A549 (cell line): Measurements from ENCODE around the gene GRID2.
"Not testable (repeated sequence)": the region's sequence is repeated elsewhere in the genome, so short reads cannot be mapped to it uniquely, and the experiment has no call there.

Experiments
- FOSL2 ChIP-seq, 2 experiments: fragments of 450-650 bp in 1 of 2; fragments of >200 bp in 1 of 2; sonication (Bioruptor Twin) in 1 of 2; formaldehyde crosslinking; IDR thresholded peaks; 2 replicates each; pipeline versions ENCODE4 v1.5.0 to v1.6.1; 2016 to 2020; ENCODE audit warnings: mild to moderate bottlenecking in 1 of 2, moderate library complexity in 1 of 2
- KDM5A ChIP-seq: fragments of 200-600 bp; sonication (generic); IDR thresholded peaks from 2 replicates; pipeline ENCODE4 v1.6.1; 2016; ENCODE audit warnings: antibody characterized with exemption, mild to moderate bottlenecking
- POLR2A ChIP-seq: IDR thresholded peaks from 2 replicates; pipeline ENCODE4 v1.6.1; 2012; ENCODE audit warnings: mild to moderate bottlenecking, low read length
- RFX5 ChIP-seq: fragments of 450-650 bp; IDR thresholded peaks from 2 replicates; pipeline ENCODE4 v1.7.1; 2014; ENCODE audit warnings: antibody characterized with exemption, mild to moderate bottlenecking, moderate library complexity
- TF ChIP-seq, protein P1 (sequence below): fragments of >200 bp; sonication (Bioruptor Twin); formaldehyde crosslinking; IDR thresholded peaks from 3 replicates; pipeline ENCODE4 v1.5.1; 2016
- TF ChIP-seq, protein P2 (sequence below): fragments of 450-650 bp; IDR thresholded peaks from 2 replicates; pipeline ENCODE4 v1.6.1; 2014; ENCODE audit warnings: antibody characterized with exemption

DNA sequence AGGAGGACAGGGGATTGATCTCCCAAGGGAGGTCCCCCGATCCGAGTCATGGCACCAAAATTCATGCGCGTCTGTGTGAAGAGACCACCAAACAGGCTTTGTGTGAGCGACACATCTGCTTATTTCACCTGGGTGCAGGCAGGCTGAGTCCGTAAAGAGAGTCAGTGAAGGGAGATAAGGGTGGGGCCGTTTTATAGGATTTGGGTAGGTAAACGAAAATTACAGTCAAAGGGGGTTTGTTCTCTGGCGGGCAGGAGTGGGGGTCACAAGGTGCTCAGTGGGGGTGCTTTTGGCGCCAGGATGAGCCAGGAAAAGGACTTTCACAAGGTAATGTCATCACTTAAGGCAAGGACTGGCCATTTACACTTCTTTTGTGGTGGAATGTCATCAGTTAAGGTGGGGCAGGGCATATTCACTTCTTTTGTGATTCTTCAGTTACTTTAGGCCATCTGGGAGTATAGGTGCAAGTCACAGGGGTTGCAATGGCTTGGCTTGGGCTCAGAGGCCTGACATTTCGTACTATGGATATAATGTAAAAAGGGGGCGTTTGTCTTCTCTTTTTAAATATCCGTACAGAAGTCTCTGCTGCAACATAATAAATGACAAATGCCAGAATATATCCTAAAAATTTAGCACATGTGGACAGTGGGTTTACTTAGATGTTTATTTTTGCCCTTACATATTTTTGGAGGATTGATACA, 140.5 kb downstream of the GRID2 start:
- TF ChIP-seq POLR2A; FOSL2 (IDR thresholded peaks at IDR 0.05); FOSL2 (CRISPR knock-in tag; IDR thresholded peaks at IDR 0.05); KDM5A; RFX5: not testable (repeated sequence)
- TF ChIP-seq, protein P1, sequence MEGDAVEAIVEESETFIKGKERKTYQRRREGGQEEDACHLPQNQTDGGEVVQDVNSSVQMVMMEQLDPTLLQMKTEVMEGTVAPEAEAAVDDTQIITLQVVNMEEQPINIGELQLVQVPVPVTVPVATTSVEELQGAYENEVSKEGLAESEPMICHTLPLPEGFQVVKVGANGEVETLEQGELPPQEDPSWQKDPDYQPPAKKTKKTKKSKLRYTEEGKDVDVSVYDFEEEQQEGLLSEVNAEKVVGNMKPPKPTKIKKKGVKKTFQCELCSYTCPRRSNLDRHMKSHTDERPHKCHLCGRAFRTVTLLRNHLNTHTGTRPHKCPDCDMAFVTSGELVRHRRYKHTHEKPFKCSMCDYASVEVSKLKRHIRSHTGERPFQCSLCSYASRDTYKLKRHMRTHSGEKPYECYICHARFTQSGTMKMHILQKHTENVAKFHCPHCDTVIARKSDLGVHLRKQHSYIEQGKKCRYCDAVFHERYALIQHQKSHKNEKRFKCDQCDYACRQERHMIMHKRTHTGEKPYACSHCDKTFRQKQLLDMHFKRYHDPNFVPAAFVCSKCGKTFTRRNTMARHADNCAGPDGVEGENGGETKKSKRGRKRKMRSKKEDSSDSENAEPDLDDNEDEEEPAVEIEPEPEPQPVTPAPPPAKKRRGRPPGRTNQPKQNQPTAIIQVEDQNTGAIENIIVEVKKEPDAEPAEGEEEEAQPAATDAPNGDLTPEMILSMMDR, result not testable (repeated sequence)
- TF ChIP-seq, protein P2, sequence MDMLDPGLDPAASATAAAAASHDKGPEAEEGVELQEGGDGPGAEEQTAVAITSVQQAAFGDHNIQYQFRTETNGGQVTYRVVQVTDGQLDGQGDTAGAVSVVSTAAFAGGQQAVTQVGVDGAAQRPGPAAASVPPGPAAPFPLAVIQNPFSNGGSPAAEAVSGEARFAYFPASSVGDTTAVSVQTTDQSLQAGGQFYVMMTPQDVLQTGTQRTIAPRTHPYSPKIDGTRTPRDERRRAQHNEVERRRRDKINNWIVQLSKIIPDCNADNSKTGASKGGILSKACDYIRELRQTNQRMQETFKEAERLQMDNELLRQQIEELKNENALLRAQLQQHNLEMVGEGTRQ, result not testable (repeated sequence)
